ENCODE data around the gene GEMIN5.

- no peak for TF ChIP-seq CTCF (IDR thresholded peaks at IDR 0.05 in 8 of 11, conservative IDR thresholded peaks at IDR 0.05 in 3 of 11)
- TF ChIP-seq POLR2A (IDR thresholded peaks at IDR 0.05): no peak
Observed at GRCh38 chr5:154892369-154892771, 45.6 kb downstream of the GEMIN5 start.
